ENCODE data around the gene EDIL3.

Gene EDIL3

GRCh38 chr5:83983852-83984251 lies 400.8 kb downstream of the EDIL3 start:
- no peak for DNase-seq
- H3K4me1 ChIP-seq (ENCODE audit: control extremely low read depth in 1 of 4, control insufficient read depth in 4 of 4, insufficient read depth in 4 of 4, low read length in 3 of 4): no peaks in the 10 kb centered on the region
- H3K36me3 ChIP-seq (ENCODE audit: control insufficient read depth in 4 of 4, insufficient read depth in 4 of 4, low read length in 3 of 4): no peaks in the 10 kb centered on the region
- H3K27ac ChIP-seq (ENCODE audit: insufficient read depth in 1 of 2, low read depth in 1 of 2, low read length in 2 of 2, poor library complexity in 1 of 2, severe bottlenecking in 2 of 2): no peak overlapping the region
- H3K27me3 ChIP-seq (replicated peaks in 2 of 5; ENCODE audit: control insufficient read depth in 4 of 5, insufficient read depth in 5 of 5, low read length in 4 of 5): no peaks in the 10 kb centered on the region
- CTCF ChIA-PET: interaction anchor here (1.3 kb wide), 1 partner anchor 18 kb away, joined by 3 read pairs; no protein-coding TSS in a partner anchor
- POLR2A ChIA-PET: no interaction called here
- no peak overlapping the region for H3K4me3 ChIP-seq (ENCODE audit: control insufficient read depth in 1 of 7, extremely low read depth in 1 of 7, insufficient read depth in 4 of 7, low read depth in 2 of 7, low read length in 6 of 7)
- 87% methylated on average over 4 of the region's 4 CpGs for WGBS (ENCODE audit: insufficient coverage)
- H3K9me3 ChIP-seq (ENCODE audit: control extremely low read depth in 1 of 5, control insufficient read depth in 4 of 5, insufficient read depth in 2 of 5, low read depth in 1 of 5, low read length in 4 of 5): no peaks in the 10 kb centered on the region

DNA sequence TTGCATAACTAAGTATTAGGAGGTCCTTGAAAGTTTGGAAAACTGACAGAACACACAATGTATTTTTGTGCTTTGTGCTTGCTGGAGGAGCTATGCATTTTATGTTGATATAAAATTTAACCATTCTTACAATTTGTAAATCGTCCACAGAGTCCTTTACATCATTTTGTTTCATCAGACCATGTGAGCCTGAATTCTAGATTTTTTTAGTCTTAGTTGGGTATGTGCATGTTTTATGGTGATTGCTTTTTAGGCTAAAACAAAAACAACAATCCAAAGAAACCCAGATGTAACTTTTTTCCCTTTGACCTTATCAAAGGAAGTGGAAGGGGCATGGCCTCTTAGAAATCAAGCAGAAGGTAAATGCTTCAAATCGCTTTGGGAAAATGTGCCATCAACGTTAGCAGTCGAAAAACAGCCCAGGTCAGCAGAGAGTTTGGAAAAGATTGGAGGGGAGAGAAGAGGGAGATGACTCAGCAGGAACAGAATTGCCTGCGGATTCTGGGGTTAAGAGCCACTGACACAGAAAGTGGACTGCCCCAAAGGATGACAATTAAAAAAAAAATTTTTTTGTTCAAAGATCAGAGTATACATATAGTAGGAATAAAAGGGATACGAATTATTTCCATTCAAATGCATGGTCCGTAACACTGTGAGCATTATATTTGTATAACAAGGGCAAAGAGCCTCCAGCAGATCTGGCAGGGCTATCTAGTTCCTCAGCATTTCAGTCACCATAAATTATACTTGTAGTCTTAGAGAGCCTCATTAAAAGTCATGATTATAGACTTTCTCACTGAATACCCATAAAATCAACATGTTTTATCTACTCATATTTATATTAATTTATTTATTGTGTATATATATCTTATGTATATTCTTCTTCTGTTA lies 410.5 kb downstream of the EDIL3 start:
- ChIA-PET CTCF (no interaction called here), POLR2A (no interaction called here)
- no peaks in the 10 kb centered on the region for H3K9me3 ChIP-seq (ENCODE audit: control extremely low read depth in 1 of 5, control insufficient read depth in 4 of 5, insufficient read depth in 2 of 5, low read depth in 1 of 5, low read length in 4 of 5)
- no peak overlapping the region for H3K27ac ChIP-seq (ENCODE audit: insufficient read depth in 1 of 2, low read depth in 1 of 2, low read length in 2 of 2, poor library complexity in 1 of 2, severe bottlenecking in 2 of 2)
- peak in 1 of 3 donors; percentile 10 for DNase-seq
- H3K27me3 ChIP-seq (replicated peaks in 2 of 5; ENCODE audit: control insufficient read depth in 4 of 5, insufficient read depth in 5 of 5, low read length in 4 of 5): no peaks in the 10 kb centered on the region
- no peak overlapping the region for H3K4me3 ChIP-seq (ENCODE audit: control insufficient read depth in 1 of 7, extremely low read depth in 1 of 7, insufficient read depth in 4 of 7, low read depth in 2 of 7, low read length in 6 of 7)
- WGBS (ENCODE audit: insufficient coverage): 50% methylated on average over 4 of the region's 7 CpGs
- no peaks in the 10 kb centered on the region for H3K4me1 ChIP-seq (ENCODE audit: control extremely low read depth in 1 of 4, control insufficient read depth in 4 of 4, insufficient read depth in 4 of 4, low read length in 3 of 4)
- H3K36me3 ChIP-seq (ENCODE audit: control insufficient read depth in 4 of 4, insufficient read depth in 4 of 4, low read length in 3 of 4): no peaks in the 10 kb centered on the region

- ChIA-PET CTCF (no interaction called here), POLR2A (no interaction called here)
- Histone ChIP-seq H3K9me3 (ENCODE audit: control extremely low read depth in 1 of 5, control insufficient read depth in 4 of 5, insufficient read depth in 2 of 5, low read depth in 1 of 5, low read length in 4 of 5) (no peaks in the 10 kb centered on the region), H3K27ac (ENCODE audit: insufficient read depth in 1 of 2, low read depth in 1 of 2, low read length in 2 of 2, poor library complexity in 1 of 2, severe bottlenecking in 2 of 2) (no peak overlapping the region), H3K36me3 (ENCODE audit: control insufficient read depth in 4 of 4, insufficient read depth in 4 of 4, low read length in 3 of 4) (no peaks in the 10 kb centered on the region), H3K4me1 (ENCODE audit: control extremely low read depth in 1 of 4, control insufficient read depth in 4 of 4, insufficient read depth in 4 of 4, low read length in 3 of 4) (no peaks in the 10 kb centered on the region), H3K27me3 (replicated peaks in 2 of 5; ENCODE audit: control insufficient read depth in 4 of 5, insufficient read depth in 5 of 5, low read length in 4 of 5) (no peaks in the 10 kb centered on the region), H3K4me3 (ENCODE audit: control insufficient read depth in 1 of 7, extremely low read depth in 1 of 7, insufficient read depth in 4 of 7, low read depth in 2 of 7, low read length in 6 of 7) (no peak overlapping the region)
- DNase-seq: no peak
Observed at GRCh38 chr5:83972909-83973308, 411.8 kb downstream of the EDIL3 start.

DNA sequence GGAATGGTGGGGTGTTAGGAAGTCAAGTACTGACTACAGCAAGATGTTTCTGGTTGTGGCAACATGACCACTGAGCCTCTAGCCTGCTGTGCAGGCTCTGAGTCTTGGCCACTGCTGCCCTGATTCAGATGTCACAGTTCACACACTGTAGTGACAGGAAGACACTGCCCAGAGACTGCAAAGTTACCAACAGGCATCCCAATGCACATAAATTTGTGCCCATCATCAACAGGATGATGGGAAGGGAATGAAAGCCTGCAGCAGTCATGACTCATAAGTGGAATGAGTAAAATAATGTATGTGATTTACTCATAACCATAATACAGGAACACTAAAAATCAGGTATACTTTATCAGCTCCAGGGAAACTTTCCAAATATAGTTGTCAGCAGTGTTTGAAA lies 412.4 kb downstream of the EDIL3 start:
- Histone ChIP-seq H3K27ac (ENCODE audit: insufficient read depth in 1 of 2, low read depth in 1 of 2, low read length in 2 of 2, poor library complexity in 1 of 2, severe bottlenecking in 2 of 2) (no peak overlapping the region), H3K4me1 (ENCODE audit: control extremely low read depth in 1 of 4, control insufficient read depth in 4 of 4, insufficient read depth in 4 of 4, low read length in 3 of 4) (no peaks in the 10 kb centered on the region), H3K27me3 (replicated peaks in 2 of 5; ENCODE audit: control insufficient read depth in 4 of 5, insufficient read depth in 5 of 5, low read length in 4 of 5) (no peaks in the 10 kb centered on the region), H3K4me3 (ENCODE audit: control insufficient read depth in 1 of 7, extremely low read depth in 1 of 7, insufficient read depth in 4 of 7, low read depth in 2 of 7, low read length in 6 of 7) (no peak overlapping the region), H3K36me3 (ENCODE audit: control insufficient read depth in 4 of 4, insufficient read depth in 4 of 4, low read length in 3 of 4) (no peaks in the 10 kb centered on the region), H3K9me3 (ENCODE audit: control extremely low read depth in 1 of 5, control insufficient read depth in 4 of 5, insufficient read depth in 2 of 5, low read depth in 1 of 5, low read length in 4 of 5) (no peaks in the 10 kb centered on the region)
- ChIA-PET POLR2A (no interaction called here), CTCF (no interaction called here)
- no peak for DNase-seq

GRCh38 chr5:83967417-83967816 lies 417.3 kb downstream of the EDIL3 start:
- WGBS (ENCODE audit: insufficient coverage): 80% methylated on average over 1 of the region's 1 CpG
- POLR2A ChIA-PET: no interaction called here
- peak in 1 of 3 donors; percentile 3 for DNase-seq
- H3K4me3 ChIP-seq (ENCODE audit: control insufficient read depth in 1 of 7, extremely low read depth in 1 of 7, insufficient read depth in 4 of 7, low read depth in 2 of 7, low read length in 6 of 7): no peak overlapping the region
- H3K27me3 ChIP-seq (replicated peaks in 2 of 5; ENCODE audit: control insufficient read depth in 4 of 5, insufficient read depth in 5 of 5, low read length in 4 of 5): no peaks in the 10 kb centered on the region
- CTCF ChIA-PET: no interaction called here
- no peaks in the 10 kb centered on the region for H3K9me3 ChIP-seq (ENCODE audit: control extremely low read depth in 1 of 5, control insufficient read depth in 4 of 5, insufficient read depth in 2 of 5, low read depth in 1 of 5, low read length in 4 of 5)
- no peaks in the 10 kb centered on the region for H3K36me3 ChIP-seq (ENCODE audit: control insufficient read depth in 4 of 4, insufficient read depth in 4 of 4, low read length in 3 of 4)
- peaks cover 10 to 27% (median 21%) of the 10 kb centered on the region in 4 experiments for H3K4me1 ChIP-seq (ENCODE audit: control extremely low read depth in 1 of 4, control insufficient read depth in 4 of 4, insufficient read depth in 4 of 4, low read length in 3 of 4)
- no peak overlapping the region for H3K27ac ChIP-seq (ENCODE audit: insufficient read depth in 1 of 2, low read depth in 1 of 2, low read length in 2 of 2, poor library complexity in 1 of 2, severe bottlenecking in 2 of 2)

DNA sequence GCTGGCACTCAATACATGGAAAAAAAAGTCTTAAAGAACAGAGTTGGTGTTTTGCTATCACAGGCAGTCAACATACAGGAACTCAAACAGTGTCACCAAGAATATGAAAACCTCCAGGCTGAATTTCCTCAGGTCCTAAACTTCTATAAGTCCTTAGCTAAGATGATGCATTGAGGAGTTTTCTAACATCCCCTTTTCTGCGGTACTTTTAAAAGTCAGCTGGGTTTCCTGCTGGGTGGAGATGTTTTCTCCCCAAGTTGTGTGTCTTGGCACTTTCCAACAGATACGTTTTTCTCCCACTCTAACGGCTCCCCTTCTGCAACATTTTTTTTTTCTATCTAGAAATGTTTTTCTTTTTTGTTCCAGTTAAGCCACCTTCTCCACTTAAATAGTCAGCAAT lies 419.2 kb downstream of the EDIL3 start:
- Histone ChIP-seq H3K27ac (ENCODE audit: insufficient read depth in 1 of 2, low read depth in 1 of 2, low read length in 2 of 2, poor library complexity in 1 of 2, severe bottlenecking in 2 of 2) (no peak overlapping the region), H3K4me3 (ENCODE audit: control insufficient read depth in 1 of 7, extremely low read depth in 1 of 7, insufficient read depth in 4 of 7, low read depth in 2 of 7, low read length in 6 of 7) (peak overlapping the region in 1 of 7 experiments; percentile 28), H3K36me3 (ENCODE audit: control insufficient read depth in 4 of 4, insufficient read depth in 4 of 4, low read length in 3 of 4) (no peaks in the 10 kb centered on the region), H3K9me3 (ENCODE audit: control extremely low read depth in 1 of 5, control insufficient read depth in 4 of 5, insufficient read depth in 2 of 5, low read depth in 1 of 5, low read length in 4 of 5) (no peaks in the 10 kb centered on the region), H3K4me1 (ENCODE audit: control extremely low read depth in 1 of 4, control insufficient read depth in 4 of 4, insufficient read depth in 4 of 4, low read length in 3 of 4) (peaks cover 10 to 27% (median 21%) of the 10 kb centered on the region in 4 experiments), H3K27me3 (replicated peaks in 2 of 5; ENCODE audit: control insufficient read depth in 4 of 5, insufficient read depth in 5 of 5, low read length in 4 of 5) (no peaks in the 10 kb centered on the region)
- ChIA-PET POLR2A (interaction anchor here (0.6 kb wide), 2 partner anchors 30 to 38 kb away, joined by 4 to 5 read pairs; no protein-coding TSS in a partner anchor), CTCF (interaction anchor here (1.0 to 2.4 kb wide), 2 partner anchors 19 to 38 kb away, joined by 3 to 7 read pairs; no protein-coding TSS in a partner anchor)
- 13% methylated on average over 1 of the region's 3 CpGs for WGBS (ENCODE audit: insufficient coverage)
- DNase-seq: peak; percentile 21 to 81 (median 69)

- no peaks in the 10 kb centered on the region for H3K27me3 ChIP-seq (replicated peaks in 2 of 5; ENCODE audit: control insufficient read depth in 4 of 5, insufficient read depth in 5 of 5, low read length in 4 of 5)
- CTCF ChIA-PET: interaction anchor here (1.7 to 2.4 kb wide), 2 partner anchors 36 to 39 kb away, joined by 5 to 7 read pairs; no protein-coding TSS in a partner anchor
- H3K9me3 ChIP-seq (ENCODE audit: control extremely low read depth in 1 of 5, control insufficient read depth in 4 of 5, insufficient read depth in 2 of 5, low read depth in 1 of 5, low read length in 4 of 5): no peaks in the 10 kb centered on the region
- DNase-seq: peak; percentile 10 to 59 (median 30)
- WGBS (ENCODE audit: insufficient coverage): 0% methylated on average over 1 of the region's 1 CpG
- POLR2A ChIA-PET: no interaction called here
- H3K4me3 ChIP-seq (ENCODE audit: control insufficient read depth in 1 of 7, extremely low read depth in 1 of 7, insufficient read depth in 4 of 7, low read depth in 2 of 7, low read length in 6 of 7): no peak overlapping the region
- H3K27ac ChIP-seq (ENCODE audit: insufficient read depth in 1 of 2, low read depth in 1 of 2, low read length in 2 of 2, poor library complexity in 1 of 2, severe bottlenecking in 2 of 2): no peak overlapping the region
- H3K4me1 ChIP-seq (ENCODE audit: control extremely low read depth in 1 of 4, control insufficient read depth in 4 of 4, insufficient read depth in 4 of 4, low read length in 3 of 4): peaks cover 10 to 27% (median 21%) of the 10 kb centered on the region in 4 experiments
- no peaks in the 10 kb centered on the region for H3K36me3 ChIP-seq (ENCODE audit: control insufficient read depth in 4 of 4, insufficient read depth in 4 of 4, low read length in 3 of 4)
Observed at GRCh38 chr5:83964271-83964670, 420.4 kb downstream of the EDIL3 start.
